ENCODE results near the gene ZNF276. TPM values are rescaled to one million over a fixed set of nuclear protein-coding genes. Genes with fewer than 3 reads are reported as not detected.

ZNF276 gene
- total RNA-seq, 4 donors from 2014 or later = 6.4 to 41.5 (median 20.8) TPM

DNA sequence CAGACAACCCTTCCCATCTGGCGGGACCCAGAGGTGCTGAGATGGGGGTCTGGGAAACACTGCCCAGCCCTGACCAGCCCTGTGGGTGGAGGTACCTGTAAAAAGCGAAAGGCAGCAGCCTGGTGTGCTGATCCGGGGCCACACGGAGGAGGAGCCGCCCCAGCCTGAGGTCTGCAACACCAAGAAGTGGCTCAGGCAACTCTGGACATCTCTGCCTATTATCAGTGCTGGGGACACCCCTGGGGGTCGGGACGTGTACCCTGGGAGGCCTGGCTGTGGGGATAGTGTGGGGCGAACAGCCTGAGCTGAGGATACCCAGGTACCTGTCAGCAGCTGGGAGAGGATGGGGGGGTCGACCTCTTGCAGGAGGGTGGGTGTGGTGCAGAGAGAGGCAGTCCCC is 18.0 kb downstream of the ZNF276 start:
- Histone ChIP-seq H3K9me3 (no peaks in the 10 kb centered on the region), H3K4me1 (no peaks in the 10 kb centered on the region), H3K27ac (no peak overlapping the region), H3K4me3 (no peak overlapping the region), H3K36me3 (no peaks in the 10 kb centered on the region), H3K27me3 (no peaks in the 10 kb centered on the region)
- intact Hi-C loops (cut with DNase I; ENCODE audit: low total_unique reads) = no loop called here
- TF ChIP-seq CTCF (IDR thresholded peaks at IDR 0.05) = no peak
- TF ChIP-seq POLR2A (IDR thresholded peaks at IDR 0.05) = no peak
- no peak for DNase-seq

DNA sequence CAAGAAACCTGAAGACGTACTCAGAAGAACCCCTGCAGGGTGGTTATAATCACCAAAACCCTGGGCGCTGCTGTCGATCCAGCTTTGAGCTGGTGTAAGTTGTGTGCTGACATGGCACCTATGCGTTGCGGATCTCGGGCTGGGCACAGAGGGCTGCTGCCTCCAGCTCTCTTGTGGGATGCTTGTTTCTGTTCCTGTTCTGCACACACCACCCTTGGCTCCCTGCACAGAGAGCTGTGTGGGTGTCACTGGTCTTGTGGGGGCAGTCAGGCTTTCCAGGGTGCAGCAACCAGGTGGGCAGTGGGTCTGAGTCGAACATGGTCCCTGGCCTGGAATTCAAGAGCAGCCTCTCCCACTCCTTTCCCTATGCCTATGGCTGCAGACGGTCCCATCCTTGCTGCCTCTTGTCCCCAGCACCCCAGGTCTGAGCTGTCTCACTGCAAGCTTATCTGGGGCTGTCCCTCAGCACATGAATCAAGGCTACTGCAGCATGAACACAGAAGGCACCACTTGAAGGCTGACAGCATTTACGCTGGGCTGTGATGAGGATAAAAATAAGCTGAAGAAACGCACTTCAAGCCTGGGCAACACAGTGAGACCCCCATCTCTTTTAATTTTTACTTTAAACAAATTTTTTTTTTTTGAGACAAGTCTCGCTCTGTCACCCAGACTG is 20.1 kb downstream of the ZNF276 start:
- Histone ChIP-seq H3K4me3 (no peak overlapping the region), H3K27ac (no peak overlapping the region), H3K36me3 (no peaks in the 10 kb centered on the region), H3K27me3 (no peaks in the 10 kb centered on the region), H3K9me3 (no peaks in the 10 kb centered on the region), H3K4me1 (no peaks in the 10 kb centered on the region)
- intact Hi-C loops (cut with DNase I; ENCODE audit: low total_unique reads) = no loop called here
- DNase-seq = no peak
- no peak for TF ChIP-seq CTCF (IDR thresholded peaks at IDR 0.05)
- TF ChIP-seq POLR2A (IDR thresholded peaks at IDR 0.05) = no peak

DNA sequence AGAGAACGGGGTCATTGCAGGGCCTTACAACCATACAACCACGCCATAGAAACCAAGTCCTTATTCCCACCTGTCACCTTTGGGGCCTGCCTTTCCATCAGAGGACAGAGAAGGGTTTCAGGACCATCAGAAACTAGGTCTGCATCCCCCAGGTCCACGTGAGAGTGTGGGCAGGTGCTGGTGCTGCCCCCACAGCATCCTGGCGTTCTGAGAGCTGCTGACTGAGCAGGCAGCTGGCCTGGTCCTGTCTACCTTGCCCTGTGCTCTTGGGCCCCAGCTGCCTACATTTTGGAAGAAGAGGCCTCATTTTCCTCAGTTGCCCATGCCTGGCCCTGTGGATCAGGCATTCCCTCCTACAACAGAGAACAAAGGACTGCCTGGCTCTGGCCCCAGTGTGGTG is 21.6 kb downstream of the ZNF276 start:
- Histone ChIP-seq H3K27ac (no peak overlapping the region), H3K36me3 (no peaks in the 10 kb centered on the region), H3K4me1 (no peaks in the 10 kb centered on the region), H3K27me3 (no peaks in the 10 kb centered on the region), H3K4me3 (no peak overlapping the region), H3K9me3 (no peaks in the 10 kb centered on the region)
- no peak for TF ChIP-seq CTCF (IDR thresholded peaks at IDR 0.05)
- no peak for TF ChIP-seq POLR2A (IDR thresholded peaks at IDR 0.05)
- intact Hi-C loops (cut with DNase I; ENCODE audit: low total_unique reads) = no loop called here
- DNase-seq = no peak

DNA sequence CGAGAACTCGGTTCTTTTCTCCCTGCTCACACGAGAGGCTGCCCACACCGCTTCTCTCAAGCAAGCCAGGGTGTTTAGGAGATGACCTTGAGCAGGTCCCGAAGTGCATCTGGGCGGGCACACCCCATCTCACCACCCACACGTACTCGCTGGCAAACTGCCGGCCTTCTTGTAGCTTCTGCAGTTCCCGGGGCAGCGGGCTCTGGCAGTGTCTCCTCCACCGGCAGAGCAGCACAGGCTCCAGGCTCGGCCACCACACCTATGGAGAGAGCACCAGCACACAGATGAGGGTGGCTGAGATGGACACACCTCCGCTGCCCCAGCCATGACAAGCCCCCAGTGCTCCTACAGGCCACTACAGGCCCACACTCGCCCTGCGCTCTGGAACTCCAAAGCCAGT is 23.5 kb downstream of the ZNF276 start:
- Histone ChIP-seq H3K27me3 (no peaks in the 10 kb centered on the region), H3K4me1 (no peaks in the 10 kb centered on the region), H3K9me3 (no peaks in the 10 kb centered on the region), H3K27ac (no peak overlapping the region), H3K4me3 (no peak overlapping the region), H3K36me3 (no peaks in the 10 kb centered on the region)
- TF ChIP-seq CTCF (IDR thresholded peaks at IDR 0.05) (no peak), POLR2A (IDR thresholded peaks at IDR 0.05) (no peak)
- DNase-seq = no peak
- intact Hi-C loops (cut with DNase I; ENCODE audit: low total_unique reads) = no loop called here

DNA sequence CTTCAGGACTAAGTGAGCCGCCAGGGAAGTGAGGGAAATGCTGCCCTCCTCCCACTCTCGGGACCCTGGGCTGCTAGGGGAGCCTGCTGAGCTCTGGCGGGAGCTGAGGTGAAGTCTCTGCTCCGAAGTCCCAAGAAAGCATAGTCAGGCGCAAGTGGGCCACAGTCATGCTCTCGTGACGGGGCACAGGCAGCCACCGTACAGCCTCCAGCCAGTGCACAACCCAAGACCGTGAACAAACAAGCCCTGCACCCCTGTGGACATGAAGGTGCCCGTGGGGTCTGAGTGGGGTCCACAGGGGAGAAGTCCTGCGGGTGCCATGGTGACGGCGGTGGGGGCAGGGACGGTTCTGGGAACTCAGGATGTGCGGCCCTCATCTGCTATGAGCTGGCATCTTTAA is 24.7 kb downstream of the ZNF276 start:
- no peak overlapping the region for H3K27ac ChIP-seq
- no peaks in the 10 kb centered on the region for H3K36me3 ChIP-seq
- TF ChIP-seq POLR2A (IDR thresholded peaks at IDR 0.05) (no peak), CTCF (IDR thresholded peaks at IDR 0.05) (no peak)
- H3K9me3 ChIP-seq = no peaks in the 10 kb centered on the region
- H3K4me3 ChIP-seq = no peak overlapping the region
- H3K4me1 ChIP-seq = no peaks in the 10 kb centered on the region
- intact Hi-C loops (cut with DNase I; ENCODE audit: low total_unique reads) = no loop called here
- no peak for DNase-seq
- H3K27me3 ChIP-seq = no peaks in the 10 kb centered on the region
